HCT116 (cell line): Measurements from ENCODE around the gene WDFY2. TPM values are rescaled to one million over a fixed set of nuclear protein-coding genes. Genes with fewer than 3 reads are reported as not detected.

ENCODE experiments used
- ATAC-seq: fragments of 200-7000 bp; cut with Tn5 transposase; 2 replicates; pipeline ENCODE4 v1.9.1; 2020; ENCODE audit warnings: mild to moderate bottlenecking, moderate library complexity
- BruUV-seq: library from RNA; stranded (reverse); fragments of 400-500 nt; replicated peaks from 2 replicates; lab custom pipeline; 2021; lab: Mats Ljungman, UMichigan
- CTCF ChIA-PET: fragments of 300-600 bp; sonication (Branson Sonifier 250); formaldehyde crosslinking; loops from one replicate; lab custom pipeline; 2021; ENCODE audit warnings: antibody characterized with exemption; lab: Charles Lee
- POLR2A ChIA-PET: fragments of 300-600, 350-600 bp; sonication (Branson Sonifier 250); formaldehyde crosslinking; loops from one replicate; lab custom pipeline; 2021; ENCODE audit warnings: antibody characterized with exemption; lab: Charles Lee
- RAD21 ChIA-PET, 2 experiments: fragments of 300-600 bp; sonication (Branson Sonifier 250); formaldehyde crosslinking; loops; one replicate each; lab custom pipeline; 2023; ENCODE audit warnings: low total read pairs in 2 of 2; ENCODE audit not compliant: uncharacterized antibody in 2 of 2, unreplicated experiment in 2 of 2, low non-redundant PET in 1 of 2; lab: Charles Lee
- DNase-seq: peaks from one replicate; pipeline ENCODE4 v3.0.0-alpha.2; 2010; ENCODE audit warnings: low read depth, low spot score
- H2AFZ ChIP-seq: fragments of 200-600 bp; shearing (Covaris generic), sonication (generic); 2 replicates; pipeline ENCODE4 v1.6.1; 2017; ENCODE audit warnings: low read depth, mixed run types, mixed read lengths, antibody characterized with exemption, low read length; ENCODE audit not compliant: poor library complexity, severe bottlenecking
- H3K27ac ChIP-seq: 2 replicates; pipeline ENCODE4 v1.5.1; 2012; ENCODE audit warnings: low read depth, low read length
- H3K27me3 ChIP-seq: fragments of 200-600 bp; sonication (generic); 2 replicates; pipeline ENCODE4 v1.6.1; 2016; ENCODE audit warnings: mixed run types, low read length, mixed read lengths; ENCODE audit not compliant: insufficient read depth
- H3K36me3 ChIP-seq, 2 experiments: fragments of 200-500 bp in 1 of 2; fragments of 200-600 bp in 1 of 2; sonication (Bioruptor generic) in 1 of 2; sonication (generic) in 1 of 2; 2 replicates each; pipeline versions ENCODE4 v1.5.1 to v1.6.1; 2014 to 2016; ENCODE audit warnings: low read length in 2 of 2, inconsistent platforms in 1 of 2, mixed read lengths in 1 of 2, mixed run types in 1 of 2; ENCODE audit not compliant: insufficient read depth in 2 of 2, control insufficient read depth in 1 of 2
- H3K4me1 ChIP-seq, 2 experiments: fragments of 200-600 bp in 1 of 2; sonication (generic) in 1 of 2; 2 replicates each; pipeline versions ENCODE4 v1.5.1 to v1.6.1; 2012 to 2017; ENCODE audit warnings: low read length in 2 of 2, inconsistent platforms in 1 of 2, mild to moderate bottlenecking in 1 of 2, mixed read lengths in 1 of 2, mixed run types in 1 of 2, moderate library complexity in 1 of 2; ENCODE audit not compliant: insufficient read depth in 2 of 2, control insufficient read depth in 1 of 2
- H3K4me2 ChIP-seq: fragments of 200-600 bp; sonication (generic); 2 replicates; pipeline ENCODE4 v1.6.1; 2017; ENCODE audit warnings: mixed run types, low read length, mixed read lengths
- H3K4me3 ChIP-seq, 2 experiments: fragments of 200-600 bp in 1 of 2; sonication (generic) in 1 of 2; replicated peaks in 1 of 2; 2 replicates each; pipeline ENCODE4 v1.5.1; 2011 to 2016; ENCODE audit warnings: low read length in 2 of 2, control low read depth in 1 of 2, low read depth in 1 of 2, mild to moderate bottlenecking in 1 of 2, mixed read lengths in 1 of 2, mixed run types in 1 of 2
- H3K79me2 ChIP-seq: fragments of 200-600 bp; sonication (generic); 2 replicates; pipeline ENCODE4 v1.6.1; 2017; ENCODE audit warnings: mild to moderate bottlenecking, mixed run types, low read length, moderate library complexity, mixed read lengths; ENCODE audit not compliant: insufficient read depth
- H3K9ac ChIP-seq: fragments of 200-600 bp; sonication (generic); 2 replicates; pipeline ENCODE4 v1.6.1; 2016; ENCODE audit warnings: low read length, mixed read lengths
- H3K9me2 ChIP-seq: fragments of 200-600 bp; sonication (generic), shearing (Covaris generic); 2 replicates; pipeline ENCODE4 v1.6.1; 2017; ENCODE audit warnings: mixed run types, mild to moderate bottlenecking, moderate library complexity; ENCODE audit not compliant: insufficient read depth
- H3K9me3 ChIP-seq, 2 experiments: fragments of 200-500 bp in 1 of 2; fragments of 200-600 bp in 1 of 2; sonication (Bioruptor generic) in 1 of 2; sonication (generic) in 1 of 2; 2 replicates each; pipeline ENCODE4 v1.6.1; 2014 to 2017; ENCODE audit warnings: low read length in 2 of 2, mixed read lengths in 2 of 2, inconsistent platforms in 1 of 2, low read depth in 1 of 2, mild to moderate bottlenecking in 1 of 2, mixed run types in 1 of 2, moderate library complexity in 1 of 2; ENCODE audit not compliant: control insufficient read depth in 1 of 2, insufficient read depth in 1 of 2
- H4K20me1 ChIP-seq: fragments of 200-600 bp; sonication (generic), shearing (Covaris generic); 2 replicates; pipeline ENCODE4 v1.6.1; 2017; ENCODE audit warnings: mixed run types, mild to moderate bottlenecking, moderate library complexity; ENCODE audit not compliant: insufficient read depth
- ATF3 ChIP-seq: IDR thresholded peaks from 2 replicates; pipeline ENCODE4 v1.6.1; 2012
- CBX3 ChIP-seq: IDR thresholded peaks from 2 replicates; pipeline ENCODE4 v1.6.1; 2012; ENCODE audit warnings: low read depth
- EGR1 ChIP-seq: IDR thresholded peaks from 2 replicates; pipeline ENCODE4 v1.6.1; 2012; ENCODE audit warnings: low read depth
- ELF1 ChIP-seq: IDR thresholded peaks from 2 replicates; pipeline ENCODE4 v1.6.1; 2012; ENCODE audit warnings: low read depth, borderline replicate concordance
- EZH2phosphoT487 ChIP-seq: fragments of 200-600 bp; IDR thresholded peaks from 2 replicates; pipeline ENCODE4 v1.6.1; 2018; ENCODE audit warnings: antibody characterized with exemption, borderline replicate concordance
- FOSL1 ChIP-seq: IDR thresholded peaks from 2 replicates; pipeline ENCODE4 v1.6.1; 2012; ENCODE audit warnings: low read depth
- JUND ChIP-seq: IDR thresholded peaks from 2 replicates; pipeline ENCODE4 v1.6.1; 2012
- MAX ChIP-seq: IDR thresholded peaks from 2 replicates; pipeline ENCODE4 v1.6.1; 2012
- POLR2A ChIP-seq: IDR thresholded peaks from 2 replicates; pipeline ENCODE4 v1.7.0; 2011; ENCODE audit warnings: borderline replicate concordance; ENCODE audit not compliant: insufficient read depth, insufficient read length; ENCODE audit errors: extremely low read depth
- REST ChIP-seq: IDR thresholded peaks from 2 replicates; pipeline ENCODE4 v1.6.1; 2012; ENCODE audit warnings: low read depth
- SIN3A ChIP-seq: IDR thresholded peaks from 2 replicates; pipeline ENCODE4 v1.6.1; 2012; ENCODE audit warnings: low read depth
- TCF7L2 ChIP-seq: IDR thresholded peaks from 2 replicates; pipeline ENCODE4 v1.7.0; 2011; ENCODE audit warnings: borderline replicate concordance, inconsistent platforms; ENCODE audit not compliant: insufficient read depth, insufficient read length; ENCODE audit errors: extremely low read depth
- intact Hi-C: fragments of 100-400 bp; cut with micrococcal nuclease; formaldehyde crosslinking; loops from 2 replicates; pipeline ENCODE4 v1.10.0; 2022
- total RNA-seq: library from RNA; stranded (reverse); gene quantifications from one replicate; pipeline ENCODE4 v1.2.1, GENCODE V29; 2021; ENCODE audit not compliant: unreplicated experiment

The WDFY2 gene
- total RNA-seq, 1 experiment from 2014 or later, result 6.1 TPM

- no peak for TF ChIP-seq REST
- TF ChIP-seq CBX3, result no peak
- no peak for TF ChIP-seq POLR2A
- TF ChIP-seq JUND, result no peak
- TF ChIP-seq EGR1, result no peak
- TF ChIP-seq FOSL1, result no peak
- TF ChIP-seq MAX, result no peak
- TF ChIP-seq SIN3A, result no peak
- TF ChIP-seq ELF1, result no peak
- TF ChIP-seq EZH2phosphoT487, result no peak
- no peak for TF ChIP-seq TCF7L2
- TF ChIP-seq ATF3, result no peak
These were observed 95.4 kb downstream of the WDFY2 start (continued) for GRCh38 chr13:51679616-51680015.

- H4K20me1 ChIP-seq, result no peaks in the 10 kb centered on the region
- intact Hi-C loops, result no loop called here
- H3K79me2 ChIP-seq, result no peaks in the 10 kb centered on the region
- H3K4me2 ChIP-seq, result no peak overlapping the region
- ChIA-PET CTCF (no interaction called here), POLR2A (no interaction called here), RAD21 (no interaction called here)
- TF ChIP-seq CBX3, result no peak
- H3K9me2 ChIP-seq, result no peaks in the 10 kb centered on the region
- DNase-seq (no peak), ATAC-seq (no peak)
- H3K27me3 ChIP-seq, result no peaks in the 10 kb centered on the region
- no peak overlapping the region for H3K27ac ChIP-seq
- no peak overlapping the region for H3K9ac ChIP-seq
- no peaks in the 10 kb centered on the region for H3K4me1 ChIP-seq
- no TSS peak for BruUV-seq
- H3K9me3 ChIP-seq, result no peaks in the 10 kb centered on the region
- H3K36me3 ChIP-seq, result no peaks in the 10 kb centered on the region
- no peak overlapping the region for H3K4me3 ChIP-seq
- H2AFZ ChIP-seq, result no peak overlapping the region
These were observed 96.9 kb downstream of the WDFY2 start for GRCh38 chr13:51681037-51681678.
